Lower leg skin (tissue), 3 donors: ENCODE measurements around the gene ABHD8.

Experiments used
- POLR2A ChIP-seq, 2 donors: fragments of 450-650 bp; IDR thresholded peaks; one replicate each; pipeline ENCODE4 v1.6.1; 2016 to 2017; ENCODE audit warnings: antibody characterized with exemption in 2 of 2, mild to moderate bottlenecking in 1 of 2, moderate library complexity in 1 of 2
- TF ChIP-seq, protein P1 (sequence below), 3 donors: fragments of 450-650 bp; IDR thresholded peaks; one replicate each; pipeline ENCODE4 v1.5.1; 2016; ENCODE audit warnings: antibody characterized with exemption in 3 of 3, mild to moderate bottlenecking in 3 of 3, moderate library complexity in 2 of 3

DNA sequence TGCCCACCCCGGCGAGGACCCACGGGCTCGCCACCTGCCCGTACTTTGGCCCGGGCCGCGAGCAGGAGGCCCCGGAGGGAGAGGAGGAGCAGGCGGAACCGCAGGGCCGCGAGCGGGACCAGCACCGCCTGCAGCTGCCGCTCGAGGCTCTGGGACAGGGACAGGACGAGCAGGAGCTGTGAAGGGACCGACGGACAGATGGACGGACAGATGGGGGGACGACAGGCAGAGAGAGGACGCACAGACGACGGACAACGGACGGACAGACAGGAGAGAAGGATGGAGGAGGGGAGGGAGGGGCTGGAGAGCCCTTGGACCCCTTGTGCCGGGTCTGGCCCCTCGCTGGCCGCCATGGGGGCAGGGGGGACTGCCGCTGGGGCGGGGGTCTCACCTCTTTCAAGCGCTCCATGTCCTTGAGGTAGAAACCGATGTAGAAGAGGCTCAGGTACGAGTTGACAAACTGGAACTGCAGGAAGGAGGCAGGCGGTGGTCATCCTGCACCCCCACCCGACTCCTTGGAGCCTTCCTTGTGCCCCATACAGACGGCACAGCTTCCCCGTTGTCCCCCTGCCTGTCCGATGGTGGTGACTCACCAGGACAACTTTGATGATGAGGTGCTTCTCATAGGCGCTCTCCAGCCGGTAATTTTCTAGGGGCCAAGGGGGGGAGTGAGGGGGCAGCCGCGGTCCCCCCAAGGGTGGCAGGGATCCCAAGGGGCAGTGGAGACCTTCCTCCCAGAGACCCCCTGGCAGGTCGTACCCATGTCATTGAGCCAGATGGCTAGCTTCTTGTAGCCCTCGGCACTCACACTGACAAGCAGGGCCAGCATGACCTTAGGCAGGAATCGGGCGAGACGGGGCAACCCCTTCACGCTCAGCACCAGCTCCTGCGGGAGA lies 26.4 kb upstream of the ABHD8 start:
- TF ChIP-seq, protein P1, sequence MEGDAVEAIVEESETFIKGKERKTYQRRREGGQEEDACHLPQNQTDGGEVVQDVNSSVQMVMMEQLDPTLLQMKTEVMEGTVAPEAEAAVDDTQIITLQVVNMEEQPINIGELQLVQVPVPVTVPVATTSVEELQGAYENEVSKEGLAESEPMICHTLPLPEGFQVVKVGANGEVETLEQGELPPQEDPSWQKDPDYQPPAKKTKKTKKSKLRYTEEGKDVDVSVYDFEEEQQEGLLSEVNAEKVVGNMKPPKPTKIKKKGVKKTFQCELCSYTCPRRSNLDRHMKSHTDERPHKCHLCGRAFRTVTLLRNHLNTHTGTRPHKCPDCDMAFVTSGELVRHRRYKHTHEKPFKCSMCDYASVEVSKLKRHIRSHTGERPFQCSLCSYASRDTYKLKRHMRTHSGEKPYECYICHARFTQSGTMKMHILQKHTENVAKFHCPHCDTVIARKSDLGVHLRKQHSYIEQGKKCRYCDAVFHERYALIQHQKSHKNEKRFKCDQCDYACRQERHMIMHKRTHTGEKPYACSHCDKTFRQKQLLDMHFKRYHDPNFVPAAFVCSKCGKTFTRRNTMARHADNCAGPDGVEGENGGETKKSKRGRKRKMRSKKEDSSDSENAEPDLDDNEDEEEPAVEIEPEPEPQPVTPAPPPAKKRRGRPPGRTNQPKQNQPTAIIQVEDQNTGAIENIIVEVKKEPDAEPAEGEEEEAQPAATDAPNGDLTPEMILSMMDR (IDR thresholded peaks at IDR 0.05): no peak
- TF ChIP-seq POLR2A (IDR thresholded peaks at IDR 0.05): no peak
